Measurements from ENCODE around the gene THRAP3. TPM values are rescaled to one million over a fixed set of nuclear protein-coding genes. Genes with fewer than 3 reads are reported as not detected.

Gene THRAP3
- total and polyA plus RNA-seq, 2 of the 8 experiments (the other 6 are each of a cell fraction or from before 2014, with no cell fraction given): 40.2 to 183 TPM

GRCh38 chr1:36224537-36225282, 467 bp downstream of the THRAP3 start (continued):
- TF ChIP-seq CTCF (IDR thresholded peaks at IDR 0.05; ENCODE audit: control extremely low read depth in 1 of 3, insufficient read depth in 1 of 3, low read depth in 1 of 3, low read length in 3 of 3): peak in 2 of 3 experiments; percentile 36 to 53; a peak in 2 of 4 replicates
- TF ChIP-seq HDAC2 (IDR thresholded peaks at IDR 0.05; ENCODE audit: borderline replicate concordance in 1 of 2, low read depth in 2 of 2, low read length in 2 of 2): 0 out of 4 replicates have a peak, but pooled peaks have one; percentile 30 to 47
- TF ChIP-seq TCF12 (IDR thresholded peaks at IDR 0.05; ENCODE audit: low read depth, low read length): no peak
- TF ChIP-seq KDM5A (IDR thresholded peaks at IDR 0.05; ENCODE audit: low read length): peak; percentile 43; the same call in 1 of the 2 replicates
- TF ChIP-seq SIN3A (conservative IDR thresholded peaks at IDR 0.05 in 1 of 2, IDR thresholded peaks at IDR 0.05 in 1 of 2; ENCODE audit: low read depth in 1 of 2, low read length in 2 of 2): no peak; a peak in 3 of 4 replicates

All from H1 (cell line).